ENCODE measurements around the gene EIF4E1B.

Gene EIF4E1B

GRCh38 chr5:176671399-176671798, 40.9 kb downstream of the EIF4E1B start:
- peaks cover 27% of the 10 kb centered on the region for H3K27me3 Mint-ChIP-seq

GRCh38 chr5:176671890-176672747, 41.6 kb downstream of the EIF4E1B start:
- Mint-ChIP-seq H3K4me1 (ENCODE audit: low read depth) (no peaks in the 10 kb centered on the region), H3K27ac (no peak overlapping the region), H3K9me3 (no peaks in the 10 kb centered on the region), H3K27me3 (peaks cover 27% of the 10 kb centered on the region), H3K4me3 (no peak overlapping the region), H3K36me3 (ENCODE audit: low read depth) (no peaks in the 10 kb centered on the region)

More at GRCh38 chr5:176671399-176671798, 40.9 kb downstream of the EIF4E1B start:
- Mint-ChIP-seq H3K4me3 (no peak overlapping the region), H3K9me3 (no peaks in the 10 kb centered on the region), H3K4me1 (ENCODE audit: low read depth) (no peaks in the 10 kb centered on the region), H3K27ac (no peak overlapping the region), H3K36me3 (ENCODE audit: low read depth) (no peaks in the 10 kb centered on the region)

GRCh38 chr5:176673651-176674583, 43.4 kb downstream of the EIF4E1B start:
- no peak overlapping the region for H3K27ac Mint-ChIP-seq
- H3K4me3 Mint-ChIP-seq: no peak overlapping the region
- H3K36me3 Mint-ChIP-seq (ENCODE audit: low read depth): no peaks in the 10 kb centered on the region
- peaks cover 34% of the 10 kb centered on the region for H3K27me3 Mint-ChIP-seq
- no peaks in the 10 kb centered on the region for H3K4me1 Mint-ChIP-seq (ENCODE audit: low read depth)
- H3K9me3 Mint-ChIP-seq: no peaks in the 10 kb centered on the region

GRCh38 chr5:176674799-176675198, 44.3 kb downstream of the EIF4E1B start:
- Mint-ChIP-seq H3K27me3 (peaks cover 40% of the 10 kb centered on the region), H3K4me3 (no peak overlapping the region), H3K27ac (no peak overlapping the region), H3K4me1 (ENCODE audit: low read depth) (no peaks in the 10 kb centered on the region), H3K36me3 (ENCODE audit: low read depth) (no peaks in the 10 kb centered on the region), H3K9me3 (no peaks in the 10 kb centered on the region)

GRCh38 chr5:176675676-176676360, 45.3 kb downstream of the EIF4E1B start:
- Mint-ChIP-seq H3K27me3 (peaks cover 40% of the 10 kb centered on the region), H3K4me1 (ENCODE audit: low read depth) (no peaks in the 10 kb centered on the region), H3K36me3 (ENCODE audit: low read depth) (no peaks in the 10 kb centered on the region), H3K27ac (no peak overlapping the region), H3K4me3 (no peak overlapping the region), H3K9me3 (no peaks in the 10 kb centered on the region)

GRCh38 chr5:176676361-176676824, 45.9 kb downstream of the EIF4E1B start:
- Mint-ChIP-seq H3K27ac (no peak overlapping the region), H3K36me3 (ENCODE audit: low read depth) (no peaks in the 10 kb centered on the region), H3K27me3 (peaks cover 38% of the 10 kb centered on the region), H3K4me3 (no peak overlapping the region), H3K9me3 (no peaks in the 10 kb centered on the region), H3K4me1 (ENCODE audit: low read depth) (no peaks in the 10 kb centered on the region)

- Mint-ChIP-seq H3K4me1 (ENCODE audit: low read depth) (no peaks in the 10 kb centered on the region), H3K4me3 (no peak overlapping the region), H3K9me3 (no peaks in the 10 kb centered on the region), H3K27me3 (peaks cover 44% of the 10 kb centered on the region), H3K36me3 (ENCODE audit: low read depth) (no peaks in the 10 kb centered on the region), H3K27ac (no peak overlapping the region)
These were observed 46.9 kb downstream of the EIF4E1B start for GRCh38 chr5:176677209-176677939.

GRCh38 chr5:176678584-176678983, 48.1 kb downstream of the EIF4E1B start:
- Mint-ChIP-seq H3K9me3 (no peaks in the 10 kb centered on the region), H3K27me3 (peaks cover 51% of the 10 kb centered on the region), H3K4me3 (no peak overlapping the region), H3K27ac (no peak overlapping the region), H3K36me3 (ENCODE audit: low read depth) (no peaks in the 10 kb centered on the region), H3K4me1 (ENCODE audit: low read depth) (no peaks in the 10 kb centered on the region)

GRCh38 chr5:176679365-176680225, 49.1 kb downstream of the EIF4E1B start:
- H3K36me3 Mint-ChIP-seq (ENCODE audit: low read depth): no peaks in the 10 kb centered on the region
- H3K27me3 Mint-ChIP-seq: peaks cover 57% of the 10 kb centered on the region
- H3K4me1 Mint-ChIP-seq (ENCODE audit: low read depth): no peaks in the 10 kb centered on the region
- H3K9me3 Mint-ChIP-seq: peaks cover 5% of the 10 kb centered on the region
- H3K4me3 Mint-ChIP-seq: no peak overlapping the region
- H3K27ac Mint-ChIP-seq: no peak overlapping the region

- peaks cover 8% of the 10 kb centered on the region for H3K9me3 Mint-ChIP-seq
- H3K4me1 Mint-ChIP-seq (ENCODE audit: low read depth): no peaks in the 10 kb centered on the region
- peaks cover 2% of the 10 kb centered on the region for H3K36me3 Mint-ChIP-seq (ENCODE audit: low read depth)
- no peak overlapping the region for H3K4me3 Mint-ChIP-seq
- H3K27ac Mint-ChIP-seq: no peak overlapping the region
- peaks cover 61% of the 10 kb centered on the region for H3K27me3 Mint-ChIP-seq
These were observed 49.7 kb downstream of the EIF4E1B start for GRCh38 chr5:176680226-176680563.

- Mint-ChIP-seq H3K27me3 (peaks cover 68% of the 10 kb centered on the region), H3K4me1 (ENCODE audit: low read depth) (no peaks in the 10 kb centered on the region), H3K36me3 (ENCODE audit: low read depth) (peaks cover 3% of the 10 kb centered on the region), H3K9me3 (peaks cover 17% of the 10 kb centered on the region), H3K27ac (no peak overlapping the region), H3K4me3 (no peak overlapping the region)
These were observed 51.6 kb downstream of the EIF4E1B start for GRCh38 chr5:176682016-176682531.

GRCh38 chr5:176685010-176685409, 54.5 kb downstream of the EIF4E1B start:
- no peak overlapping the region for H3K4me3 Mint-ChIP-seq
- peaks cover 53% of the 10 kb centered on the region for H3K27me3 Mint-ChIP-seq
- no peaks in the 10 kb centered on the region for H3K4me1 Mint-ChIP-seq (ENCODE audit: low read depth)
- H3K36me3 Mint-ChIP-seq (ENCODE audit: low read depth): peaks cover 3% of the 10 kb centered on the region
- no peak overlapping the region for H3K27ac Mint-ChIP-seq
- H3K9me3 Mint-ChIP-seq: peaks cover 17% of the 10 kb centered on the region

- no peaks in the 10 kb centered on the region for H3K4me1 Mint-ChIP-seq (ENCODE audit: low read depth)
- peaks cover 53% of the 10 kb centered on the region for H3K27me3 Mint-ChIP-seq
- peaks cover 3% of the 10 kb centered on the region for H3K36me3 Mint-ChIP-seq (ENCODE audit: low read depth)
- H3K4me3 Mint-ChIP-seq: no peak overlapping the region
- H3K27ac Mint-ChIP-seq: no peak overlapping the region
- H3K9me3 Mint-ChIP-seq: peaks cover 17% of the 10 kb centered on the region
These were observed 56.8 kb downstream of the EIF4E1B start for GRCh38 chr5:176687247-176687646.
